Mesenchymal stem cell (in vitro differentiated cells and primary cell): ENCODE results near the gene SLC39A3.

Experiments
- DNase-seq: peaks from one replicate; pipeline ENCODE4 v3.0.0-alpha.2; 2013
- H2AFZ ChIP-seq: one replicate; pipeline ENCODE4 v1.6.1; 2013; ENCODE audit warnings: low read depth, mild to moderate bottlenecking, control low read depth, inconsistent platforms, low read length, moderate library complexity
- H2AK5ac ChIP-seq: 2 replicates; pipeline ENCODE4 v1.6.1; 2013; ENCODE audit warnings: low read length, moderate library complexity, mild to moderate bottlenecking, inconsistent platforms; ENCODE audit not compliant: severe bottlenecking
- H2BK120ac ChIP-seq: one replicate; pipeline ENCODE4 v1.6.1; 2013; ENCODE audit warnings: low read depth, mild to moderate bottlenecking, inconsistent platforms, low read length, moderate library complexity
- H2BK12ac ChIP-seq, 2 experiments: one replicate each; pipeline ENCODE4 v1.6.1; 2013; ENCODE audit warnings: inconsistent platforms in 2 of 2, low read length in 2 of 2, mild to moderate bottlenecking in 2 of 2, moderate library complexity in 2 of 2, control low read depth in 1 of 2
- H2BK15ac ChIP-seq: one replicate; pipeline ENCODE4 v1.6.1; 2013; ENCODE audit warnings: mild to moderate bottlenecking, low read depth, inconsistent platforms; ENCODE audit not compliant: poor library complexity, severe bottlenecking
- H2BK5ac ChIP-seq: 2 replicates; pipeline ENCODE4 v1.6.1; 2013; ENCODE audit warnings: low read depth, mild to moderate bottlenecking, low read length, control low read depth, inconsistent platforms; ENCODE audit not compliant: poor library complexity, severe bottlenecking
- H3K14ac ChIP-seq, 2 experiments: one replicate each; pipeline ENCODE4 v1.6.1; 2013; ENCODE audit warnings: inconsistent platforms in 2 of 2, low read length in 2 of 2, control low read depth in 1 of 2, mild to moderate bottlenecking in 1 of 2, moderate library complexity in 1 of 2
- H3K18ac ChIP-seq, 2 experiments: one replicate each; pipeline ENCODE4 v1.6.1; 2013; ENCODE audit warnings: inconsistent platforms in 2 of 2, low read length in 2 of 2, control low read depth in 1 of 2, low read depth in 1 of 2, mild to moderate bottlenecking in 1 of 2
- H3K23ac ChIP-seq, 2 experiments: one replicate each; pipeline ENCODE4 v1.6.1; 2013; ENCODE audit warnings: inconsistent platforms in 2 of 2, low read length in 2 of 2, mild to moderate bottlenecking in 2 of 2, moderate library complexity in 2 of 2, control low read depth in 1 of 2
- H3K27ac ChIP-seq: 2 replicates; pipeline ENCODE4 v1.5.1; 2013; ENCODE audit warnings: mild to moderate bottlenecking, moderate library complexity, low read length, control low read depth, inconsistent platforms; ENCODE audit not compliant: poor library complexity, severe bottlenecking
- H3K27me3 ChIP-seq, 2 experiments: 2 replicates each; pipeline versions ENCODE4 v1.6.1 to v1.7.0; 2013; ENCODE audit warnings: low read length in 2 of 2, mild to moderate bottlenecking in 2 of 2, moderate library complexity in 2 of 2, control low read depth in 1 of 2, inconsistent platforms in 1 of 2; ENCODE audit not compliant: control insufficient read depth in 1 of 2, insufficient read depth in 1 of 2
- H3K36me3 ChIP-seq, 2 experiments: 2 replicates each; pipeline versions ENCODE4 v1.6.1 to v1.7.0; 2013; ENCODE audit warnings: low read length in 2 of 2, control low read depth in 1 of 2, inconsistent platforms in 1 of 2, low read depth in 1 of 2, mild to moderate bottlenecking in 1 of 2; ENCODE audit not compliant: insufficient read depth in 2 of 2, control insufficient read depth in 1 of 2
- H3K4ac ChIP-seq, 2 experiments: one replicate each; pipeline ENCODE4 v1.6.1; 2013; ENCODE audit warnings: inconsistent platforms in 2 of 2, low read length in 2 of 2, mild to moderate bottlenecking in 2 of 2, moderate library complexity in 2 of 2, control low read depth in 1 of 2, low read depth in 1 of 2
- H3K4me1 ChIP-seq: 2 replicates; pipeline ENCODE4 v1.6.1; 2013; ENCODE audit warnings: low read depth, low read length, control low read depth; ENCODE audit not compliant: control insufficient read depth, insufficient read depth
- H3K4me2 ChIP-seq: 2 replicates; pipeline ENCODE4 v1.6.1; 2013; ENCODE audit warnings: low read length, mild to moderate bottlenecking, inconsistent platforms; ENCODE audit not compliant: poor library complexity, severe bottlenecking
- H3K4me3 ChIP-seq, 2 experiments: 2 replicates each; pipeline versions ENCODE4 v1.5.1 to v1.7.0; 2013; ENCODE audit warnings: low read length in 2 of 2, mild to moderate bottlenecking in 2 of 2, control low read depth in 1 of 2, low read depth in 1 of 2; ENCODE audit not compliant: insufficient read depth in 1 of 2
- H3K79me1 ChIP-seq: replicated peaks from 2 replicates; pipeline ENCODE4 v1.6.1; 2013; ENCODE audit warnings: mild to moderate bottlenecking, control low read depth, low read length, inconsistent platforms; ENCODE audit not compliant: poor library complexity, severe bottlenecking
- H3K9ac ChIP-seq: 2 replicates; pipeline ENCODE4 v1.7.0; 2013; ENCODE audit warnings: mild to moderate bottlenecking, low read length, moderate library complexity
- H3K9me3 ChIP-seq: 2 replicates; pipeline ENCODE4 v1.7.0; 2013; ENCODE audit warnings: mild to moderate bottlenecking, low read length; ENCODE audit not compliant: control insufficient read depth
- H4K8ac ChIP-seq: one replicate; pipeline ENCODE4 v1.6.1; 2013; ENCODE audit warnings: inconsistent platforms, mild to moderate bottlenecking, low read length, moderate library complexity
- H4K91ac ChIP-seq: one replicate; pipeline ENCODE4 v1.6.1; 2013; ENCODE audit warnings: mild to moderate bottlenecking, low read length, inconsistent platforms
- WGBS: methylation state at CpG from one replicate; pipeline ENCODE4 v1.1.7; 2013; ENCODE audit warnings: mixed read lengths; 5-methylcytosine and 5-hydroxymethylcytosine counted together

Gene SLC39A3

GRCh38 chr19:2785244-2785997 is 45.6 kb upstream of the SLC39A3 start, which contains the start of gene THOP1:
Gene THOP1, plus strand, starts transcription at chr19:2785503. Its CDS starts 160 bp downstream, at chr19:2785663.
- Histone ChIP-seq H3K36me3 (peaks cover 4 to 23% of the 10 kb centered on the region in 2 experiments), H2BK12ac (no peak within 1 kb of the TSS), H2BK120ac (no peak within 1 kb of the TSS), H3K79me1 (peaks cover 17% of the 10 kb centered on the region), H3K14ac (peak within 1 kb of the TSS in 1 of 2 experiments; percentile 81), H2AFZ (peak within 1 kb of the TSS; percentile 97), H2AK5ac (no peak within 1 kb of the TSS), H3K4ac (no peak within 1 kb of the TSS), H2BK5ac (no peak within 1 kb of the TSS), H3K4me1 (peaks cover 22% of the 10 kb centered on the region), H3K18ac (peak within 1 kb of the TSS; percentile 63 to 82), H4K8ac (peak within 1 kb of the TSS; percentile 83), H3K9ac (peak within 1 kb of the TSS; percentile 94), H3K4me2 (peak within 1 kb of the TSS; percentile 99), H4K91ac (peak within 1 kb of the TSS; percentile 71), H3K23ac (peak within 1 kb of the TSS; percentile 68 to 99), H3K27ac (peak within 1 kb of the TSS; percentile 61), H3K4me3 (peak within 1 kb of the TSS; percentile 85 to 96), H2BK15ac (no peak within 1 kb of the TSS), H3K27me3 (no peaks in the 10 kb centered on the region), H3K9me3 (no peaks in the 10 kb centered on the region)
- peak; percentile 99 for DNase-seq
- WGBS, result under 1% methylated on average over 54 of the region's 78 CpGs

- H4K91ac ChIP-seq, result no peak overlapping the region
- H3K4me3 ChIP-seq, result peak overlapping the region in 1 of 2 experiments; percentile 99
- H3K18ac ChIP-seq, result no peak overlapping the region
- H3K9ac ChIP-seq, result peak overlapping the region; percentile 66
- H2AK5ac ChIP-seq, result no peak overlapping the region
- H2BK5ac ChIP-seq, result no peak overlapping the region
- H3K23ac ChIP-seq, result no peak overlapping the region
- no peak overlapping the region for H2AFZ ChIP-seq
- no peaks in the 10 kb centered on the region for H3K27me3 ChIP-seq
- no peaks in the 10 kb centered on the region for H3K9me3 ChIP-seq
- no peak overlapping the region for H3K4ac ChIP-seq
- no peak overlapping the region for H2BK15ac ChIP-seq
- peaks cover 0 to 24% of the 10 kb centered on the region in 2 experiments for H3K36me3 ChIP-seq
- no peak overlapping the region for H3K14ac ChIP-seq
- no peak for DNase-seq
- no peak overlapping the region for H2BK120ac ChIP-seq
- H3K79me1 ChIP-seq, result peaks cover 4% of the 10 kb centered on the region
- no peak overlapping the region for H2BK12ac ChIP-seq
- peaks cover 21% of the 10 kb centered on the region for H3K4me1 ChIP-seq
- WGBS, result 86% methylated on average over 6 of the region's 7 CpGs
- peak overlapping the region; percentile 76 for H3K4me2 ChIP-seq
- H4K8ac ChIP-seq, result no peak overlapping the region
- H3K27ac ChIP-seq, result peak overlapping the region; percentile 77
Observed at GRCh38 chr19:2783781-2784145, 43.9 kb upstream of the SLC39A3 start.

GRCh38 chr19:2782936-2783780 is 43.3 kb upstream of the SLC39A3 start, which contains the start of gene SGTA:
Gene SGTA, minus strand, starts transcription at chr19:2783273. Its CDS starts 14,205 bp downstream, at chr19:2769068.
- WGBS, result 2% methylated on average over 57 of the region's 68 CpGs

More at GRCh38 chr19:2782936-2783780, 43.3 kb upstream of the SLC39A3 start, which contains the start of gene SGTA:
- peaks cover 2% of the 10 kb centered on the region for H3K79me1 ChIP-seq
- H2BK15ac ChIP-seq, result no peak within 1 kb of the TSS
- peak within 1 kb of the TSS in 1 of 2 experiments; percentile 67 for H2BK12ac ChIP-seq
- peak within 1 kb of the TSS; percentile 99 for H3K9ac ChIP-seq
- peak within 1 kb of the TSS; percentile 3 to 94 for H3K18ac ChIP-seq
- peak within 1 kb of the TSS; percentile 85 for H3K4me2 ChIP-seq
- H2BK5ac ChIP-seq, result no peak within 1 kb of the TSS
- peak; percentile 99 for DNase-seq
- peak within 1 kb of the TSS; percentile 18 to 73 for H3K4ac ChIP-seq
- no peaks in the 10 kb centered on the region for H3K9me3 ChIP-seq
- H3K27me3 ChIP-seq, result no peaks in the 10 kb centered on the region
- peak within 1 kb of the TSS; percentile 77 for H3K27ac ChIP-seq
- H3K23ac ChIP-seq, result peak within 1 kb of the TSS in 1 of 2 experiments; percentile 98
- H2AK5ac ChIP-seq, result no peak within 1 kb of the TSS
- no peak within 1 kb of the TSS for H2BK120ac ChIP-seq
- peak within 1 kb of the TSS; percentile 73 for H2AFZ ChIP-seq
- H4K8ac ChIP-seq, result peak within 1 kb of the TSS; percentile 47
- H3K4me3 ChIP-seq, result peak within 1 kb of the TSS; percentile 88 to 99
- H3K4me1 ChIP-seq, result peaks cover 22% of the 10 kb centered on the region
- peaks cover 0 to 26% of the 10 kb centered on the region in 2 experiments for H3K36me3 ChIP-seq
- H4K91ac ChIP-seq, result peak within 1 kb of the TSS; percentile 0
- H3K14ac ChIP-seq, result peak within 1 kb of the TSS in 1 of 2 experiments; percentile 98
